GM19463 (cell line): Measurements from ENCODE around the gene PATE3.

ENCODE experiments used
- ATAC-seq: cut with Tn5 transposase; IDR thresholded peaks from one replicate; pipeline ENCODE4 v1.9.1; 2021; ENCODE audit warnings: mild to moderate bottlenecking, moderate library complexity; ENCODE audit not compliant: unreplicated experiment

Gene PATE3, protein sequence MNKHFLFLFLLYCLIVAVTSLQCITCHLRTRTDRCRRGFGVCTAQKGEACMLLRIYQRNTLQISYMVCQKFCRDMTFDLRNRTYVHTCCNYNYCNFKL

DNA sequence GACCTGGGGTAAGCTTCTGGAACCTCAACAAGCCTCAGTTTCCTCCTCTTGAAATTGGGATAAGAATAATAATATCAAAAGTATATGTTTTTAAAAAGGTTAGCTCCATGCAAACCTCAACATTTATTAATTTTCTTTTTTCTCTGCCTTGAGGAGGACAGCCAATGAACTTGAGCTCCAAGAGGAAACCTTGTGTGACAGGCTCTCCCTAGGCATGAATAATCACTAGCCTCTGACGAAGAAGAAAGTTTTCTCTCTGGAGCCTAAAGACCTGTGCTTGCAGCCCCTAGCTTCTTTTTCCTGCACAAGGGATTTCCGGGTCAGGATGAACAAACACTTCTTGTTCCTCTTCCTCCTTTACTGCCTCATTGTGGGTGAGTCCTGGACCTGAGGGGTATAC, at the start of gene PATE3:
TSS of gene PATE3 (plus strand) at position 301 of the 400 bp plus-strand sequence. CDS start at position 326, 25 bp downstream.
- no peak for ATAC-seq

- no peak for ATAC-seq
Measured at GRCh38 chr11:125740617-125741016, 47.3 kb upstream of the PATE3 start.

DNA sequence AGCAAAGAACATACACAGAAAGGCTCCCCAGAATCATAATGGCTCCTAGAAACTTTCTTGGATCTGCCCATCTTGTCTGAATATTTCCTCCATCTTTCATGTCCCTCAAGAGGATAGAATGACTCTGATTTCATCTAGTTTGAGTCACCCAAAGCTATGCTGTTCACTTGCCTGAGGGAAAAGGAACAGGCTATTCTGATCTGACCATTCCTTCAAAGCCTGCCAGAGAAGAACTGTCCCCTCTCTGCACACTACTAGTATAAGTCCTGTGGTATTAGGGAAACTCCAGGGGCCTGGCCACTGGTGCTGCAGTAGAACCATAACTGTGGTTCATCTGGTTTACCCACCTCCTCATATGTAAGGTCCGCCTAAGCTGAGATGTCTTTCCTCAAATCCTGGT, 44.2 kb upstream of the PATE3 start:
- ATAC-seq, result no peak

DNA sequence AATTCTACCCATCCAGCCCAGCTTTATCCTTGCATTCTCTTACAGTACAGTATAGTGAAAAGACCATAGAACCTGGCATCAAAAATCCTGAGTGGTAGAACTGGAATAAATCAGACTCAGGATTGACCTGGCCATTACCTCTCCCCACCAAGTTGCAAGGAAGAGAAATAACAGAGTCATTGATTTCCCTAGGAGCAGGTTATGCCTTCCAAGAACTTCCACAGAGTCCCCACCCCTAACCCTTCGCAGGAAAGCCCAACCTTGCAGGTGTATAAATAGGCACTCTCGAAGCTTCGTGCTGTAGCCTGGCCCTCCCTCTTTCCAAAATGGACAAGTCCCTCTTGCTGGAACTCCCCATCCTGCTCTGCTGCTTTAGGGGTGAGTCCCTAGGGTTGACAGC, 41.9 kb upstream of the PATE3 start, which contains the start of gene PATE1:
TSS of gene PATE1 (plus strand) at position 301 of the 400 bp plus-strand sequence. CDS start at position 327, 26 bp downstream.
- ATAC-seq, result no peak

- ATAC-seq, result no peak
Measured at GRCh38 chr11:125750629-125751028, 37.3 kb upstream of the PATE3 start.

DNA sequence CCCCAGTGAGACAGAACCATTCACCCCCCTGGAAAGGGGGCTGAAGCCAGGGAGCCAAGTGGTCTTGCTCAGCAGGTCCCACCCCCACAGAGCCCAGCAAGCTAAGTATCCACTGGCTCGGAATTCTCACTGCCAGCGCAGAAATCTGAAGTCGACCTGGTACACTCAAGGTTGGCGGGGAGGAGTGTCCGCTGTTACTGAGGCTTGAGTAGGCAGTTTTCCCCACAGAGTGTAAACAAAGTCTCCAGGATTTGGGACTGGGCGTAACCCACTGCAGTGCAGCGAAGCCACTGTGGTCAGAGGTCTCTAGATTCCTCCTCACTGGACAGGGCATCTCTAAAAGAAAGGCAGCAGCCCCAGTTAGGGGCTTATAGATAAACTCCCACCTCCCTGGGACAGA, 31.9 kb upstream of the PATE3 start:
- no peak for ATAC-seq

DNA sequence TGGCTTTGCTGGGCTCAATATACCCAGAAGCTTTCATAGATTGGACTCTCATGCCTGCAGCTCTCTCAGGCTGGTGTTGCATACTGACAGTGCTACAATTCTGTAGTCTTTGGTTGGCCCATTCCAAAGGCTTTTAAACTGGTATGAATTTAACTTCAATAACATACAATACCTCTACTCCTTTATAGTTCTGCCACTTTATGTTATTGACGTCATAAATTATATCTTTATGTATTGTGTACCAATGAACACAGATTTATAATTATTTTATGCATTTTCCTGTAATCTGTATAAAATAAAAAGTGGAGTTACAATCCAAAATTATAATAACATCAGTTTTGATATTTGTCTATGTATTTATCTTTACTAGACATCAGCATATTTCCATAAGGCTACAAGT, 25.5 kb upstream of the PATE3 start:
- no peak for ATAC-seq

DNA sequence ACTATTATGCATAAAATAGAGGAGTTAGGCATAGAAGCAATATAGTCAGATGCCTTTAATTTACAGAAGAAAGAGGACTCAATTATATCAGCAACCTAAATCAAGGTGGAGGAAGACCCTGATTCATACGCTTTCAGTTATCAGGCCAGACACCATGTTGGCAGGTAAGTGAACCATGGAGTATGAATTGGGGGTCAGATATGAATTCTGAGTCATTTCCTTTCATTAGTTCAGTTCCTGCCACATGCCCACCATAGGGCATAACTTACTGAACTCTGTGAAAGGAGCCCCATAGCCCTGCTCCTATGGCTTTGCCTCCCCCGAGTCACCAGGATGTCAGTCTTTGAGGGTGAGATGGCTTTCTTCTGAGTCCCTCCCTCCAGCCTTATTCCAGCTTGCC, 24.4 kb upstream of the PATE3 start:
- no peak for ATAC-seq

DNA sequence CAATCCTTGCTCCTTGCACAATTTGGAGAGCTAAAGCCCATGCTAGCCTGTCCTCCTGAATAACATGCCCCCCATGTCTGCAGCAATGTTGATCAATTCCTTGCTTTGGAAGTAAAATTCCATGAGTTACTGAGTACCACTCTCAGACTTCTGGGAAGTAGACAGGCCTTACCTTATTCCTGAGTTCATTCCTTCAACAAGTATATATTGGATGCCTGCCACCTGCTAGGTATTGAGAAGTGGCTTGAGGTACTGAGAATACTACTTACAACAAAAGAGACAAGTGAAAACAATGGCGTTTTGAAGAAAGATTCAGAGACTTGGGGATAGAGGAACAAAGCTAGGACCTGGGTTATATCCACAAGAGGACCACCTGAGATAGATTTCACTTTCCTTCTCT, 21.7 kb upstream of the PATE3 start:
- ATAC-seq, result no peak

GRCh38 chr11:125768336-125769046, 19.4 kb upstream of the PATE3 start:
- ATAC-seq, result no peak

GRCh38 chr11:125770583-125770982, 17.3 kb upstream of the PATE3 start:
- no peak for ATAC-seq

DNA sequence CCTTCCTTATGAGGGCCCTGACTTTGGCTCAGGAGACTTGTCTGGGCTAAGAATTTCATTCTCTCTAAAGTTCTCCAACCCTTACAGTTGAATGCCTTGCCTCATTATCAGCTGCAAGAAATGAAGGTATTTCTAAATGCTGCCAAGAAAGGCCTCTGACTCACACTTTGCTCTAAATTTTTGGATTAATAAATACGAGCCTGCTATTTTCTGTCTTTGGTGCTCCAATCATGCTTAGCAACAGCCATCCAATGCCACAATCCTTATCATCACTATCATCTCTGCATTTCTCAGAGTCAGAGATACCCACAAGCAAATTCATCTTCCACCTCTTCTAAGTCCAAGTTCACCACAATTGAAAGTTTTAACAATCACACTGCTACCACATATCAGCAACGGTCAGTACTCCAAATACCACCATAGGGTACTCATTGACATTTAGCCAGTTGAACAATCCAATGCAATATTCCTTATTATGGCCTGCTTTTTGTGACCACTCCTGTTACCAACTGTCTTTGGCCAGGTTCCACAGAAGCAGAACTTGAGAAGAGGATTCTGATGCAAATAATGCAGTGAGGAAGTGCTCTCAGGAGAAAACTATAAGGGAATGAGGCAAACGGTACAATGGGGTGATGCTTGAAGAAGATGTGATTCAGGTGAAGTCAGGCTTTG, 15.0 kb upstream of the PATE3 start:
- ATAC-seq, result no peak

GRCh38 chr11:125773516-125773915, 14.4 kb upstream of the PATE3 start:
- no peak for ATAC-seq

- ATAC-seq, result no peak
Measured at GRCh38 chr11:125777309-125777708, 10.6 kb upstream of the PATE3 start.

- no peak for ATAC-seq
Measured at GRCh38 chr11:125778728-125779127, 9.2 kb upstream of the PATE3 start, which contains the start of gene PATE2. TSS of gene PATE2 (minus strand) at chr11:125778828. CDS start at chr11:125778773, 55 bp downstream.

- no peak for ATAC-seq
Measured at GRCh38 chr11:125784678-125785077, 3.2 kb upstream of the PATE3 start.

- no peak for ATAC-seq
Measured at GRCh38 chr11:125790825-125791224, 2.9 kb downstream of the PATE3 start.

GRCh38 chr11:125797641-125798040, 9.7 kb downstream of the PATE3 start:
- no peak for ATAC-seq

- ATAC-seq, result no peak
Measured at GRCh38 chr11:125799808-125800207, 11.9 kb downstream of the PATE3 start.

DNA sequence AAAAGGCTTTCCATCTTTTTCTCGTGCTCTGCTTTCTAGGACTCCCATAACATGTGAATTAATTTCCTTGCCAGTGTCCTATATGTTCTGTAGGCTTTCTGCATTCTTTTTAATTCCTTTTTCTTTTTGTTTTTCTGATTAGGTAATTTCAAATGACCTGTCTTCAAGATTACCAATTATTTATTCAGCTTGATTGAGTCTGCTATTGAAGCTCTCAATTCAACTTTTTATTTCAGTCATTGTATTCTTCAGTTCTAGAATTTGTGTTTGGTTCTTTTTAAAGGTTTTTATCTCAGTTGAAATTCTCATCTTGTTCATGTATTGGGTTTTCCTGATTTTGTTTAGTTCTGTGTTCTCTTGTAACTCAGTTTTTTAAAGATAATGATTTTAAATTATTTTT, 14.5 kb downstream of the PATE3 start:
- no peak for ATAC-seq

GRCh38 chr11:125807909-125808308, 20.0 kb downstream of the PATE3 start:
- no peak for ATAC-seq

GRCh38 chr11:125833016-125833415, 45.1 kb downstream of the PATE3 start, which contains the start of gene PATE4:
TSS of gene PATE4 (plus strand) at chr11:125833316. CDS start at chr11:125833360, 44 bp downstream.
- no peak for ATAC-seq
